Spleen (tissue), 7 donors: ENCODE measurements around the gene PPARA.

ENCODE experiments used
- CTCF ChIP-seq, 11 experiments: fragments of 200-600 bp in 7 of 11; fragments of 450-650 bp in 4 of 11; sonication (generic) in 4 of 11; IDR thresholded peaks in 8 of 11; conservative IDR thresholded peaks in 3 of 11; 1 replicate in 7 of 11; 2 replicates in 4 of 11; pipeline versions ENCODE4 v1.4.0 to v1.8.0; 2016 to 2021; ENCODE audit warnings: antibody characterized with exemption in 11 of 11, inconsistent platforms in 4 of 11, mild to moderate bottlenecking in 1 of 11
- POLR2A ChIP-seq, 3 donors: fragments of 450-650 bp; IDR thresholded peaks; one replicate each; pipeline ENCODE4 v1.5.1; 2017; ENCODE audit warnings: antibody characterized with exemption in 3 of 3, mild to moderate bottlenecking in 1 of 3
- donor health status: DM: no; HTN: no; CAD: no; lungs with moderate emphysema.
- donor health status: DM: no; HTN: no; CAD: no.
- donor health status: DM: no; HTN: no; CAD: no.

GRCh38 chr22:46250783-46251125 lies 100.4 kb downstream of the PPARA start:
- TF ChIP-seq CTCF (IDR thresholded peaks at IDR 0.05 in 8 of 11, conservative IDR thresholded peaks at IDR 0.05 in 3 of 11) (no peak), POLR2A (IDR thresholded peaks at IDR 0.05) (no peak)
